Measurements from ENCODE around the gene RND1. TPM values are rescaled to one million over a fixed set of nuclear protein-coding genes. Genes with fewer than 3 reads are reported as not detected.

Gene RND1
- total and polyA plus RNA-seq, 2 experiments from 2014 or later = 9.3 to 10.4 TPM

DNA sequence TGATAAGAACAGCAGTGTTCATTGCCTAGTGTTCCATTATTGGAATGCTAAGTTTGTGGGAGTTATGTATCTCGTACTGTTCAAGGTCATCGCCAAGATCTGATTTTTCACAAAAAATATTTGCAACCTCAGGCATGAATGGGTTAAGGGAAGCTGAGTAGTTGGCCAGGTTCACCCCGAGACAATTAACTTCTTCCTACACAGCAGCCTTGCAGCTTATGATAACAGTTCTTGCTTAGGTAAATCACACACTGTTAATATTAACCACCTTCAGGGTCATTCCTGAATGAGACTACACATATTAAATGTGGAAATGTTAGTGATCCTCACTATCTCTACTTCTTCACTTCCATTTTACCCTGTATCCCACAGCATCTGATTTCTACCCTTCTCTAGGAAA is 41.6 kb upstream of the RND1 start (continued):
- TF ChIP-seq, protein P1, sequence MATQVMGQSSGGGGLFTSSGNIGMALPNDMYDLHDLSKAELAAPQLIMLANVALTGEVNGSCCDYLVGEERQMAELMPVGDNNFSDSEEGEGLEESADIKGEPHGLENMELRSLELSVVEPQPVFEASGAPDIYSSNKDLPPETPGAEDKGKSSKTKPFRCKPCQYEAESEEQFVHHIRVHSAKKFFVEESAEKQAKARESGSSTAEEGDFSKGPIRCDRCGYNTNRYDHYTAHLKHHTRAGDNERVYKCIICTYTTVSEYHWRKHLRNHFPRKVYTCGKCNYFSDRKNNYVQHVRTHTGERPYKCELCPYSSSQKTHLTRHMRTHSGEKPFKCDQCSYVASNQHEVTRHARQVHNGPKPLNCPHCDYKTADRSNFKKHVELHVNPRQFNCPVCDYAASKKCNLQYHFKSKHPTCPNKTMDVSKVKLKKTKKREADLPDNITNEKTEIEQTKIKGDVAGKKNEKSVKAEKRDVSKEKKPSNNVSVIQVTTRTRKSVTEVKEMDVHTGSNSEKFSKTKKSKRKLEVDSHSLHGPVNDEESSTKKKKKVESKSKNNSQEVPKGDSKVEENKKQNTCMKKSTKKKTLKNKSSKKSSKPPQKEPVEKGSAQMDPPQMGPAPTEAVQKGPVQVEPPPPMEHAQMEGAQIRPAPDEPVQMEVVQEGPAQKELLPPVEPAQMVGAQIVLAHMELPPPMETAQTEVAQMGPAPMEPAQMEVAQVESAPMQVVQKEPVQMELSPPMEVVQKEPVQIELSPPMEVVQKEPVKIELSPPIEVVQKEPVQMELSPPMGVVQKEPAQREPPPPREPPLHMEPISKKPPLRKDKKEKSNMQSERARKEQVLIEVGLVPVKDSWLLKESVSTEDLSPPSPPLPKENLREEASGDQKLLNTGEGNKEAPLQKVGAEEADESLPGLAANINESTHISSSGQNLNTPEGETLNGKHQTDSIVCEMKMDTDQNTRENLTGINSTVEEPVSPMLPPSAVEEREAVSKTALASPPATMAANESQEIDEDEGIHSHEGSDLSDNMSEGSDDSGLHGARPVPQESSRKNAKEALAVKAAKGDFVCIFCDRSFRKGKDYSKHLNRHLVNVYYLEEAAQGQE (IDR thresholded peaks at IDR 0.05; ENCODE audit: unreplicated experiment) = no peak
- TF ChIP-seq CREB1 (CRISPR knock-in tag; IDR thresholded peaks at IDR 0.05; ENCODE audit: low read depth) (no peak), NANOG (IDR thresholded peaks at IDR 0.05; ENCODE audit: borderline replicate concordance) (no peak), JUNB (IDR thresholded peaks at IDR 0.05; ENCODE audit: unreplicated experiment) (no peak), ZNF114 (CRISPR knock-in tag; IDR thresholded peaks at IDR 0.05) (no peak), EZH2 (IDR thresholded peaks at IDR 0.05; ENCODE audit: low read depth, unreplicated experiment) (no peak)
- TF ChIP-seq, protein P2, sequence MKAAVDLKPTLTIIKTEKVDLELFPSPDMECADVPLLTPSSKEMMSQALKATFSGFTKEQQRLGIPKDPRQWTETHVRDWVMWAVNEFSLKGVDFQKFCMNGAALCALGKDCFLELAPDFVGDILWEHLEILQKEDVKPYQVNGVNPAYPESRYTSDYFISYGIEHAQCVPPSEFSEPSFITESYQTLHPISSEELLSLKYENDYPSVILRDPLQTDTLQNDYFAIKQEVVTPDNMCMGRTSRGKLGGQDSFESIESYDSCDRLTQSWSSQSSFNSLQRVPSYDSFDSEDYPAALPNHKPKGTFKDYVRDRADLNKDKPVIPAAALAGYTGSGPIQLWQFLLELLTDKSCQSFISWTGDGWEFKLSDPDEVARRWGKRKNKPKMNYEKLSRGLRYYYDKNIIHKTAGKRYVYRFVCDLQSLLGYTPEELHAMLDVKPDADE (IDR thresholded peaks at IDR 0.05) = no peak

DNA sequence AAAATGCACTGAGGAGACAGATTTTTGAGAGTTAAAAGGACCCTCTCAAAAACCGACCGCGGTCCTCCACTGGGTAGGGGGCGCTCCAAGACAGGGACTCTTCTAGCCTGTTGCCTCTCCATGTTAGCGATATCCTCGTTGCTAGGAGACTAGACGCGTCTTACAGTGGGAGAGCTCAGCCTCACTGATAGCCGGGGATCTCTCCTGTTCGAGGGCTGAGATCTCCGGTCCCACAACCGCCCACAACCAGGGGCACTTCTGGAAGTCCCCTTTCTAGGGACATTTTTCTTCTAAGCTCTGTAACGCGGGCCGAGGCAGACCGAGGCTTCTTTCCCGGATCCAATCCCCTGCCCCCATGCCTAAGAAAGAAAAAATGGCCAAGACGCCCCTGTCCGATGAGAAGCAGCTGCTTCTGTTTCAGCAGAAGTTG is 38.3 kb upstream of the RND1 start:
- no peak overlapping the region for H3K27ac Mint-ChIP-seq
- H3K4me3 ChIP-seq = peak overlapping the region; percentile 65
- H3K4me3 Mint-ChIP-seq = peak overlapping the region; percentile 71
- H3F3A ChIP-seq (replicated peaks; ENCODE audit: low read depth) = 0 out of 2 replicates have a peak, but pooled peaks cover 3% of the 10 kb centered on the region
- H3K36me3 Mint-ChIP-seq (ENCODE audit: low read depth) = no peaks in the 10 kb centered on the region
- H3K36me3 ChIP-seq (ENCODE audit: insufficient read depth) = no peaks in the 10 kb centered on the region
- H3K9me2 ChIP-seq (ENCODE audit: insufficient read depth) = no peaks in the 10 kb centered on the region
- no peaks in the 10 kb centered on the region for H3K9me3 Mint-ChIP-seq
- TF ChIP-seq, protein P3, sequence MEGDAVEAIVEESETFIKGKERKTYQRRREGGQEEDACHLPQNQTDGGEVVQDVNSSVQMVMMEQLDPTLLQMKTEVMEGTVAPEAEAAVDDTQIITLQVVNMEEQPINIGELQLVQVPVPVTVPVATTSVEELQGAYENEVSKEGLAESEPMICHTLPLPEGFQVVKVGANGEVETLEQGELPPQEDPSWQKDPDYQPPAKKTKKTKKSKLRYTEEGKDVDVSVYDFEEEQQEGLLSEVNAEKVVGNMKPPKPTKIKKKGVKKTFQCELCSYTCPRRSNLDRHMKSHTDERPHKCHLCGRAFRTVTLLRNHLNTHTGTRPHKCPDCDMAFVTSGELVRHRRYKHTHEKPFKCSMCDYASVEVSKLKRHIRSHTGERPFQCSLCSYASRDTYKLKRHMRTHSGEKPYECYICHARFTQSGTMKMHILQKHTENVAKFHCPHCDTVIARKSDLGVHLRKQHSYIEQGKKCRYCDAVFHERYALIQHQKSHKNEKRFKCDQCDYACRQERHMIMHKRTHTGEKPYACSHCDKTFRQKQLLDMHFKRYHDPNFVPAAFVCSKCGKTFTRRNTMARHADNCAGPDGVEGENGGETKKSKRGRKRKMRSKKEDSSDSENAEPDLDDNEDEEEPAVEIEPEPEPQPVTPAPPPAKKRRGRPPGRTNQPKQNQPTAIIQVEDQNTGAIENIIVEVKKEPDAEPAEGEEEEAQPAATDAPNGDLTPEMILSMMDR (conservative IDR thresholded peaks at IDR 0.05; ENCODE audit: low read depth in 2 of 2) = peak; percentile 70 to 86
- no peak for TF ChIP-seq CREB1 (CRISPR knock-in tag; IDR thresholded peaks at IDR 0.05; ENCODE audit: low read depth)
- peak overlapping the region; percentile 19; the same call in 1 of the 2 replicates for H2AFZ ChIP-seq
- no peaks in the 10 kb centered on the region for H3K27me3 ChIP-seq (ENCODE audit: insufficient read depth)
- ATAC-seq (peak; percentile 100), DNase-seq (ENCODE audit: low spot score) (peak; percentile 98)
- no peaks in the 10 kb centered on the region for H3K79me2 ChIP-seq (replicated peaks; ENCODE audit: insufficient read depth)
- no peak overlapping the region for H3K27ac ChIP-seq (ENCODE audit: low read depth)
- H4K20me1 ChIP-seq (replicated peaks; ENCODE audit: insufficient read depth) = no peaks in the 10 kb centered on the region
- H3K4me1 Mint-ChIP-seq = no peaks in the 10 kb centered on the region
- peaks cover 3% of the 10 kb centered on the region for H3K27me3 Mint-ChIP-seq (ENCODE audit: insufficient read depth, low read depth, poor library complexity)
- peak overlapping the region; percentile 93 for H3K4me2 ChIP-seq
- H3K4me1 ChIP-seq (ENCODE audit: insufficient read depth) = 0 out of 2 replicates have a peak, but pooled peaks cover 2% of the 10 kb centered on the region
